Spleen (tissue), 11 donors: ENCODE measurements around the gene MTERF1. TPM values are rescaled to one million over a fixed set of nuclear protein-coding genes. Genes with fewer than 3 reads are reported as not detected.

Source experiments
- DNase-seq: peaks from one replicate; pipeline ENCODE4 v3.0.0-alpha.2; 2020
- H3K27ac ChIP-seq, 8 donors: fragments of 200-600 bp; sonication (generic) in 7 of 8; 1 replicate in 4 of 8; 2 replicates in 4 of 8; pipeline versions ENCODE4 v1.5.0 to v1.8.0; 2016 to 2021; ENCODE audit warnings: inconsistent platforms in 4 of 8, mild to moderate bottlenecking in 4 of 8, moderate library complexity in 1 of 8
- H3K27me3 ChIP-seq, 7 donors: fragments of 200-600 bp; sonication (generic) in 6 of 7; replicated peaks in 1 of 7; 1 replicate in 4 of 7; 2 replicates in 3 of 7; pipeline versions ENCODE4 v1.5.0 to v1.8.0; 2016 to 2021; ENCODE audit warnings: inconsistent platforms in 3 of 7, mild to moderate bottlenecking in 1 of 7
- H3K36me3 ChIP-seq, 6 donors: fragments of 200-600 bp; sonication (generic) in 5 of 6; 1 replicate in 4 of 6; 2 replicates in 2 of 6; pipeline versions ENCODE4 v1.5.0 to v1.8.0; 2016 to 2021; ENCODE audit warnings: inconsistent platforms in 2 of 6
- H3K4me1 ChIP-seq, 6 donors: fragments of 200-600 bp; sonication (generic) in 5 of 6; 1 replicate in 3 of 6; 2 replicates in 3 of 6; pipeline versions ENCODE4 v1.5.0 to v1.8.0; 2016 to 2021; ENCODE audit warnings: inconsistent platforms in 3 of 6
- H3K4me3 ChIP-seq, 8 donors: fragments of 200-600 bp; sonication (generic) in 7 of 8; 1 replicate in 4 of 8; 2 replicates in 4 of 8; pipeline versions ENCODE4 v1.5.0 to v1.8.0; 2016 to 2021; ENCODE audit warnings: inconsistent platforms in 4 of 8, mild to moderate bottlenecking in 4 of 8, moderate library complexity in 2 of 8
- H3K9me3 ChIP-seq, 8 donors: fragments of 200-600 bp; sonication (generic) in 7 of 8; 1 replicate in 4 of 8; 2 replicates in 4 of 8; pipeline versions ENCODE4 v1.5.0 to v1.8.0; 2016 to 2021; ENCODE audit warnings: inconsistent platforms in 4 of 8
- CTCF ChIP-seq, 11 experiments: fragments of 200-600 bp in 7 of 11; fragments of 450-650 bp in 4 of 11; sonication (generic) in 4 of 11; IDR thresholded peaks in 8 of 11; conservative IDR thresholded peaks in 3 of 11; 1 replicate in 7 of 11; 2 replicates in 4 of 11; pipeline versions ENCODE4 v1.4.0 to v1.8.0; 2016 to 2021; ENCODE audit warnings: antibody characterized with exemption in 11 of 11, inconsistent platforms in 4 of 11, mild to moderate bottlenecking in 1 of 11
- POLR2A ChIP-seq, 3 donors: fragments of 450-650 bp; IDR thresholded peaks; one replicate each; pipeline ENCODE4 v1.5.1; 2017; ENCODE audit warnings: antibody characterized with exemption in 3 of 3, mild to moderate bottlenecking in 1 of 3
- POLR2AphosphoS5 ChIP-seq, 3 donors: sonication (generic); formaldehyde crosslinking; IDR thresholded peaks; one replicate each; pipeline ENCODE4 v1.5.1; 2017; ENCODE audit warnings: antibody characterized with exemption in 3 of 3
- WGBS, 5 donors: extraction: QIAGEN DNeasy Blood & Tissue Kit in 3 of 5; methylation state at CpG; one replicate each; pipeline versions ENCODE4 v1.1.5 to v1.1.7; 2013 to 2018; 5-methylcytosine and 5-hydroxymethylcytosine counted together
- intact Hi-C: fragments of 100-400 bp; cut with DNase I; formaldehyde crosslinking; loops from one replicate; pipeline ENCODE4 v1.15.0; 2023; ENCODE audit warnings: low total_unique reads
- polyA plus RNA-seq, 3 donors: library from polyadenylated mRNA; stranded (reverse); fragments of 200-250 nt; gene quantifications; one replicate each; pipeline ENCODE4 v1.2.1, GENCODE V29; 2013
- total RNA-seq, 7 donors: library from RNA; depleted of rRNA in 3 of 7; stranded (reverse); fragments of >200 nt in 3 of 7; fragmentation: NEBNext Ultra II Directional in 4 of 7; extraction: Animal tissue kit (Norgen Biotek cat#: 25700) in 4 of 7; gene quantifications; one replicate each; pipeline versions ENCODE4 v1.1.0 to v1.2.1, GENCODE V29; 2016 to 2021
- donor health status: healthy with polysubstance abuse.
- donor health status: DM: no; HTN: no; CAD: no; lungs with moderate emphysema.
- donor health status: DM: no; HTN: no; CAD: no.
- donor health status: Bipolar disorder and iron deficiency.
- donor health status: healthy.
- donor health status: DM: no; HTN: no; CAD: no.
- donor health status: DM: yes; HTN: yes; CAD: no.

The MTERF1 gene
- total and polyA plus RNA-seq, 10 donors, result 11.6 to 20.1 (median 14.7) TPM

GRCh38 chr7:91922857-91923256, 42.4 kb upstream of the MTERF1 start:
- no peak overlapping the region for H3K4me3 ChIP-seq
- H3K4me1 ChIP-seq, result no peaks in the 10 kb centered on the region
- no peaks in the 10 kb centered on the region for H3K36me3 ChIP-seq
- H3K9me3 ChIP-seq, result no peaks in the 10 kb centered on the region
- intact Hi-C loops, result no loop called here
- no peak for DNase-seq
- WGBS, 5 donors, result 77 to 88% (median 84%) methylated on average over 4 of the region's 4 CpGs
- no peak overlapping the region for H3K27ac ChIP-seq
- TF ChIP-seq POLR2AphosphoS5 (IDR thresholded peaks at IDR 0.05) (no peak), CTCF (IDR thresholded peaks at IDR 0.05 in 8 of 11, conservative IDR thresholded peaks at IDR 0.05 in 3 of 11) (no peak), POLR2A (IDR thresholded peaks at IDR 0.05) (no peak)
- no peaks in the 10 kb centered on the region for H3K27me3 ChIP-seq

- H3K27me3 ChIP-seq, result no peaks in the 10 kb centered on the region
- H3K36me3 ChIP-seq, result no peaks in the 10 kb centered on the region
- DNase-seq, result no peak
- TF ChIP-seq POLR2A (IDR thresholded peaks at IDR 0.05), result no peak
- TF ChIP-seq POLR2AphosphoS5 (IDR thresholded peaks at IDR 0.05), result no peak
- no peak for TF ChIP-seq CTCF (IDR thresholded peaks at IDR 0.05 in 8 of 11, conservative IDR thresholded peaks at IDR 0.05 in 3 of 11)
- H3K27ac ChIP-seq, result no peak overlapping the region
- H3K4me3 ChIP-seq, result no peak overlapping the region
- 64 to 91% (median 70%) methylated on average over 1 of the region's 1 CpG for WGBS, 5 donors
- H3K4me1 ChIP-seq, result no peaks in the 10 kb centered on the region
- intact Hi-C loops, result no loop called here
- H3K9me3 ChIP-seq, result no peaks in the 10 kb centered on the region
These were observed 37.9 kb upstream of the MTERF1 start for GRCh38 chr7:91918356-91918755.

GRCh38 chr7:91916051-91916440, 35.5 kb upstream of the MTERF1 start:
- no peaks in the 10 kb centered on the region for H3K36me3 ChIP-seq
- intact Hi-C loops, result no loop called here
- 66 to 83% (median 80%) methylated on average over 1 of the region's 1 CpG for WGBS, 5 donors

GRCh38 chr7:91915401-91916050, 35.0 kb upstream of the MTERF1 start:
- DNase-seq, result no peak
- Histone ChIP-seq H3K27me3 (no peaks in the 10 kb centered on the region), H3K4me3 (no peak overlapping the region), H3K4me1 (peaks cover 0 to 10% (median 1%) of the 10 kb centered on the region in 6 donors), H3K36me3 (no peaks in the 10 kb centered on the region), H3K9me3 (no peaks in the 10 kb centered on the region), H3K27ac (no peak overlapping the region)
- intact Hi-C loops, result no loop called here
- TF ChIP-seq POLR2A (IDR thresholded peaks at IDR 0.05) (no peak), CTCF (IDR thresholded peaks at IDR 0.05 in 8 of 11, conservative IDR thresholded peaks at IDR 0.05 in 3 of 11) (no peak), POLR2AphosphoS5 (IDR thresholded peaks at IDR 0.05) (no peak)
- 90 to 95% (median 92%) methylated on average over 3 of the region's 3 CpGs for WGBS, 5 donors

More at GRCh38 chr7:91916051-91916440, 35.5 kb upstream of the MTERF1 start:
- Histone ChIP-seq H3K27ac (no peak overlapping the region), H3K4me3 (no peak overlapping the region), H3K9me3 (no peaks in the 10 kb centered on the region), H3K27me3 (no peaks in the 10 kb centered on the region), H3K4me1 (peaks cover 0 to 10% (median 1%) of the 10 kb centered on the region in 6 donors)
- no peak for DNase-seq
- no peak for TF ChIP-seq POLR2A (IDR thresholded peaks at IDR 0.05)
